Endothelial cell of umbilical vein (primary cell): Measurements from ENCODE around the gene TLDC2. TPM values are rescaled to one million over a fixed set of nuclear protein-coding genes. Genes with fewer than 3 reads are reported as not detected.

Experiments
- BruUV-seq: library from RNA; stranded (reverse); fragments of 400-500 nt; replicated peaks from 2 replicates; lab custom pipeline; 2021; lab: Mats Ljungman, UMichigan
- CTCF ChIA-PET: fragments of 300-600, 350-600 bp; sonication (Branson Sonifier 250); formaldehyde crosslinking; loops from one replicate; lab custom pipeline; 2021; ENCODE audit warnings: antibody characterized with exemption, inconsistent platforms; lab: Charles Lee
- POLR2A ChIA-PET: fragments of 300-600, 350-600 bp; sonication (Branson Sonifier 250); formaldehyde crosslinking; loops from one replicate; lab custom pipeline; 2021; ENCODE audit warnings: antibody characterized with exemption, inconsistent platforms; lab: Charles Lee
- DNase-seq: peaks from one replicate; pipeline ENCODE4 v3.0.0-alpha.2; 2011; ENCODE audit warnings: low read depth, low spot score
- FAIRE-seq: peaks from 2 replicates; lab custom pipeline; 2011; peaks lifted over from hg19 to GRCh38; lab: Jason Lieb, UNC
- H2AFZ ChIP-seq: 2 replicates; pipeline ENCODE4 v1.6.0; 2012; ENCODE audit warnings: low read depth, low read length, control low read depth, inconsistent platforms
- H3K27ac ChIP-seq: 2 replicates; pipeline ENCODE4 v1.5.1; 2011; ENCODE audit warnings: low read depth, mild to moderate bottlenecking, control low read depth, low read length, moderate library complexity; ENCODE audit not compliant: insufficient read depth
- H3K27me3 ChIP-seq, 2 experiments: 2 replicates each; pipeline versions ENCODE4 v1.6.0 to v1.6.1; 2011; ENCODE audit warnings: low read length in 2 of 2, mixed read lengths in 1 of 2; ENCODE audit not compliant: control insufficient read depth in 2 of 2, insufficient read depth in 2 of 2
- H3K36me3 ChIP-seq, 2 experiments: 2 replicates in 1 of 2; 3 replicates in 1 of 2; pipeline ENCODE4 v1.5.1; 2011; ENCODE audit warnings: low read length in 2 of 2, mild to moderate bottlenecking in 1 of 2, moderate library complexity in 1 of 2; ENCODE audit not compliant: control insufficient read depth in 2 of 2, insufficient read depth in 2 of 2; ENCODE audit errors: extremely low read depth in 1 of 2
- H3K4me1 ChIP-seq: 3 replicates; pipeline ENCODE4 v1.5.1; 2011; ENCODE audit warnings: mild to moderate bottlenecking, low read length; ENCODE audit not compliant: control insufficient read depth, insufficient read depth; ENCODE audit errors: extremely low read depth
- H3K4me2 ChIP-seq: 2 replicates; pipeline ENCODE4 v1.6.1; 2011; ENCODE audit warnings: low read length, control low read depth, mixed read lengths; ENCODE audit not compliant: insufficient read depth
- H3K4me3 ChIP-seq, 3 experiments: fragments of 200-600 bp in 1 of 3; sonication (generic), shearing (Covaris generic) in 1 of 3; replicated peaks in 1 of 3; 2 replicates each; pipeline ENCODE4 v1.5.1; 2011 to 2016; ENCODE audit warnings: control low read depth in 3 of 3, low read length in 3 of 3, mild to moderate bottlenecking in 2 of 3, inconsistent platforms in 1 of 3, low read depth in 1 of 3, moderate library complexity in 1 of 3; ENCODE audit not compliant: insufficient read depth in 1 of 3
- H3K79me2 ChIP-seq: 2 replicates; pipeline ENCODE4 v1.6.0; 2012; ENCODE audit warnings: low read length, inconsistent platforms; ENCODE audit not compliant: control insufficient read depth, insufficient read depth
- H3K9ac ChIP-seq: replicated peaks from 2 replicates; pipeline ENCODE3; 2011; ENCODE audit warnings: low read length, control low read depth; ENCODE audit not compliant: insufficient read depth; ENCODE audit errors: extremely low read depth
- H3K9me1 ChIP-seq: replicated peaks from 3 replicates; pipeline ENCODE4 v1.6.0; 2011; ENCODE audit warnings: mild to moderate bottlenecking, low read length; ENCODE audit not compliant: control insufficient read depth, insufficient read depth; ENCODE audit errors: extremely low read depth
- H3K9me3 ChIP-seq: replicated peaks from 2 replicates; pipeline ENCODE4 v1.5.1; 2012; ENCODE audit warnings: low read length, inconsistent platforms; ENCODE audit not compliant: control insufficient read depth, insufficient read depth
- H4K20me1 ChIP-seq: replicated peaks from 2 replicates; pipeline ENCODE3; 2011; ENCODE audit warnings: mild to moderate bottlenecking, low read length; ENCODE audit not compliant: control insufficient read depth, insufficient read depth; ENCODE audit errors: extremely low read depth
- CTCF ChIP-seq, 2 donors: IDR thresholded peaks; 1 replicate in 1 of 2; 2 replicates in 1 of 2; pipeline ENCODE4 v1.5.1; 2011; ENCODE audit warnings: low read length in 2 of 2, mild to moderate bottlenecking in 2 of 2, moderate library complexity in 2 of 2, control low read depth in 1 of 2, inconsistent platforms in 1 of 2, low read depth in 1 of 2; ENCODE audit not compliant: insufficient read depth in 1 of 2; ENCODE audit errors: extremely low read depth in 1 of 2
- EZH2 ChIP-seq: IDR thresholded peaks from 2 replicates; pipeline ENCODE4 v1.6.1; 2012; ENCODE audit warnings: borderline replicate concordance, low read depth, mild to moderate bottlenecking, moderate library complexity, low read length, inconsistent platforms; ENCODE audit not compliant: severe bottlenecking
- FOS ChIP-seq: IDR thresholded peaks from 2 replicates; pipeline ENCODE4 v1.6.1; 2011; ENCODE audit warnings: mild to moderate bottlenecking, low read length, moderate library complexity, borderline replicate concordance; ENCODE audit not compliant: insufficient read depth
- GATA2 ChIP-seq: IDR thresholded peaks from 2 replicates; pipeline ENCODE4 v1.7.0; 2011; ENCODE audit warnings: low read depth, mild to moderate bottlenecking, moderate library complexity, mixed read lengths, low read length; ENCODE audit not compliant: insufficient read length, insufficient read depth
- JUN ChIP-seq: IDR thresholded peaks from 2 replicates; pipeline ENCODE4 v1.6.1; 2011; ENCODE audit warnings: borderline replicate concordance, low read depth; ENCODE audit not compliant: insufficient read length, insufficient read depth
- MAX ChIP-seq: IDR thresholded peaks from 2 replicates; pipeline ENCODE4 v1.6.1; 2011; ENCODE audit not compliant: insufficient read depth, insufficient read length
- MYC ChIP-seq: IDR thresholded peaks from one replicate; pipeline ENCODE4 v1.6.1; 2011; ENCODE audit warnings: mild to moderate bottlenecking, low read depth, low read length
- POLR2A ChIP-seq: IDR thresholded peaks from 2 replicates; pipeline ENCODE4 v1.6.1; 2012; ENCODE audit warnings: low read depth, mild to moderate bottlenecking, control low read depth, low read length
- POLR2AphosphoS5 ChIP-seq: IDR thresholded peaks from 2 replicates; pipeline ENCODE4 v1.6.1; 2012; ENCODE audit warnings: low read depth, mild to moderate bottlenecking, control low read depth, low read length, moderate library complexity; ENCODE audit not compliant: insufficient read depth
- dilution Hi-C: fragments of 300-500 bp; cut with MboI; formaldehyde crosslinking; loops from one replicate; pipeline ENCODE4 v1.15.0; 2019; ENCODE audit warnings: low sequenced_read_pairs; ENCODE audit not compliant: extremely low pct_ligation_motif_present
- intact Hi-C: fragments of 100-400 bp; cut with micrococcal nuclease; formaldehyde crosslinking; loops from one replicate; pipeline ENCODE4 v1.10.0; 2022
- polyA plus RNA-seq, 4 experiments: library from polyadenylated mRNA; depleted of rRNA in 3 of 4; stranded (reverse) in 3 of 4; unstranded in 1 of 4; fragments of >200 nt; gene quantifications; 2 replicates each; pipeline versions ENCODE4 v1.2.1 to v1.2.3, GENCODE V29; 2011 to 2012; ENCODE audit warnings: missing spikeins in 1 of 4
- total RNA-seq: library from RNA; stranded (reverse); gene quantifications from 2 replicates; pipeline ENCODE4 v1.2.3, GENCODE V29; 2021

The TLDC2 gene
- total and polyA plus RNA-seq, 2 donors (not counting 3 experiments of a cell fraction or from before 2014, with no cell fraction given) = not detected

- dilution Hi-C loops = no loop called here
- Histone ChIP-seq H3K9me3 (no peaks in the 10 kb centered on the region), H3K36me3 (no peaks in the 10 kb centered on the region), H2AFZ (no peak overlapping the region), H3K79me2 (no peaks in the 10 kb centered on the region), H4K20me1 (no peaks in the 10 kb centered on the region), H3K27ac (no peak overlapping the region), H3K27me3 (no peaks in the 10 kb centered on the region), H3K4me1 (no peaks in the 10 kb centered on the region), H3K4me3 (no peak overlapping the region), H3K9me1 (no peaks in the 10 kb centered on the region), H3K9ac (no peak overlapping the region), H3K4me2 (no peak overlapping the region)
- ChIA-PET CTCF (no interaction called here), POLR2A (no interaction called here)
- intact Hi-C loops = no loop called here
- DNase-seq (no peak), FAIRE-seq (no peak)
- TF ChIP-seq MAX (no peak), MYC (no peak), EZH2 (no peak), GATA2 (no peak), FOS (no peak), JUN (no peak), POLR2AphosphoS5 (no peak), POLR2A (no peak), CTCF (IDR thresholded peaks at IDR 0.05; ENCODE audit: extremely low read depth in 1 of 2, insufficient read depth in 1 of 2, low read depth in 1 of 2, low read length in 2 of 2) (no peak)
- BruUV-seq = no TSS peak
Measured at GRCh38 chr20:36917943-36918342, 42.0 kb downstream of the TLDC2 start.
